Heart left ventricle (tissue), 16 donors: ENCODE data around the gene SEMG2. TPM values are rescaled to one million over a fixed set of nuclear protein-coding genes. Genes with fewer than 3 reads are reported as not detected.

Experiments used
- ATAC-seq, 4 donors: fragments of 200-7000 bp; cut with Tn5 transposase; one replicate each; pipeline ENCODE4 v1.9.1; 2020 to 2022; ENCODE audit warnings: moderate library complexity in 4 of 4, mild to moderate bottlenecking in 3 of 4, moderate number of reproducible peaks in 1 of 4
- DNase-seq, 5 donors: peaks; one replicate each; pipeline ENCODE4 v3.0.0-alpha.2; 2020
- H3K27ac ChIP-seq, 12 donors: fragments of 200-600 bp; sonication (generic) in 4 of 12; one replicate each; pipeline versions ENCODE4 v1.5.0 to v1.8.0; 2016 to 2022; ENCODE audit warnings: mild to moderate bottlenecking in 2 of 12
- H3K27me3 ChIP-seq, 9 donors: fragments of 200-600 bp; sonication (generic) in 2 of 9; one replicate each; pipeline versions ENCODE4 v1.5.1 to v1.8.0; 2016 to 2022; ENCODE audit warnings: mild to moderate bottlenecking in 3 of 9
- H3K36me3 ChIP-seq, 9 donors: fragments of 200-600 bp; sonication (generic) in 2 of 9; one replicate each; pipeline versions ENCODE4 v1.5.0 to v1.8.0; 2018 to 2022; ENCODE audit warnings: mild to moderate bottlenecking in 2 of 9
- H3K4me1 ChIP-seq, 12 donors: fragments of 200-600 bp; sonication (generic) in 4 of 12; one replicate each; pipeline versions ENCODE4 v1.5.0 to v1.8.0; 2016 to 2022; ENCODE audit warnings: mild to moderate bottlenecking in 3 of 12
- H3K4me3 ChIP-seq, 12 donors: fragments of 200-600 bp; sonication (generic) in 4 of 12; one replicate each; pipeline versions ENCODE4 v1.5.0 to v1.8.0; 2017 to 2022; ENCODE audit warnings: mild to moderate bottlenecking in 9 of 12, moderate library complexity in 4 of 12
- H3K9me3 ChIP-seq, 12 donors: fragments of 200-600 bp; sonication (generic) in 4 of 12; one replicate each; pipeline versions ENCODE4 v1.5.0 to v1.8.0; 2016 to 2022; ENCODE audit warnings: mild to moderate bottlenecking in 1 of 12
- CTCF ChIP-seq, 12 donors: fragments of 200-600 bp; sonication (generic) in 4 of 12; IDR thresholded peaks; one replicate each; pipeline versions ENCODE4 v1.5.0 to v1.8.0; 2018 to 2022; ENCODE audit warnings: antibody characterized with exemption in 12 of 12, mild to moderate bottlenecking in 5 of 12
- POLR2A ChIP-seq, 2 donors: fragments of 450-650 bp; IDR thresholded peaks; one replicate each; pipeline ENCODE4 v1.6.1; 2017; ENCODE audit warnings: antibody characterized with exemption in 2 of 2, mild to moderate bottlenecking in 2 of 2, moderate library complexity in 2 of 2
- WGBS, 4 donors: extraction: QIAGEN DNeasy Blood & Tissue Kit in 2 of 4; methylation state at CpG; one replicate each; pipeline versions ENCODE4 v1.1.5 to v1.1.7; 2013 to 2018; 5-methylcytosine and 5-hydroxymethylcytosine counted together
- intact Hi-C, 10 donors: fragments of 100-400 bp; cut with DNase I; formaldehyde crosslinking; loops; one replicate each; pipeline versions ENCODE4 v1.11.1 to v1.14.2; 2022
- polyA plus RNA-seq, 2 donors: library from polyadenylated mRNA; stranded (reverse); fragments of 200-250 nt; gene quantifications; one replicate each; pipeline ENCODE4 v1.2.3, GENCODE V29; 2013
- total RNA-seq, 9 donors: library from RNA; depleted of rRNA in 2 of 9; stranded (reverse); fragments of >200 nt in 2 of 9; fragmentation: NEBNext Ultra II Directional in 3 of 9; extraction: Animal tissue kit (Norgen Biotek cat#: 25700) in 3 of 9; gene quantifications; one replicate each; pipeline versions ENCODE4 v1.1.0 to v1.2.4, GENCODE V29; 2016 to 2023
- donor health status: ischemic (EF 13 %, LVEDD 7.1; RV severe dilation, severe dysfunction).
- donor health status: healthy with polysubstance abuse.
- donor health status: DM: no; HTN: yes; CAD: no.
- donor health status: DM: no; HTN: no; CAD: no.
- donor health status: ischemic (EF 25% LVEDD 6.9; RV normal size, moderate dysfunction).
- donor health status: ischemic (EF 25% LVEDD 5.7; RV mildly dilated, moderate dysfunction).
- donor health status: healthy.
- donor health status: DM: yes; HTN: yes; CAD: no.
- donor health status: ischemic (EF 35%, LVEDD 5.7; RV mildly dilated, moderate dysfunction).
- donor health status: nonischemic (EF 11% LVEDD 7.7; RV severe dilation, severe dysfunction).
- donor health status: DM: yes; HTN: yes; CAD: no.
- donor health status: PGD.
- donor health status: ischemic (EF 29% LVEDD 5.4; RV normal size, mild dysfunction).
- donor health status: nonischemic (EF 23%, LVEDD 6.1; RV moderate dilation, normal function).

The SEMG2 gene
- total and polyA plus RNA-seq, 11 donors = not detected

- TF ChIP-seq CTCF (IDR thresholded peaks at IDR 0.05) (no peak), POLR2A (IDR thresholded peaks at IDR 0.05) (no peak)
- intact Hi-C loops = loop anchor here in 1 of 10 donors (10.0 kb wide), 1 partner anchor 135 kb away; no protein-coding TSS in a partner anchor
- no peaks in the 10 kb centered on the region for H3K36me3 ChIP-seq
- H3K27ac ChIP-seq = no peak overlapping the region
- H3K9me3 ChIP-seq = no peaks in the 10 kb centered on the region
- ATAC-seq (no peak), DNase-seq (no peak)
- no peak overlapping the region for H3K4me3 ChIP-seq
- H3K4me1 ChIP-seq = no peaks in the 10 kb centered on the region
- 78 to 84% (median 80%) methylated on average over 4 of the region's 4 CpGs for WGBS, 4 donors
- peaks cover 0 to 19% (median 5%) of the 10 kb centered on the region in 9 donors for H3K27me3 ChIP-seq
These were observed 48.6 kb downstream of the SEMG2 start for GRCh38 chr20:45269754-45270270.

Other genes starting within 250 kb of the SEMG2 start
- under 1 TPM in 2 of 9 donors, not detected in 7; 0.07 to 0.38 TPM for gene KCNS1, start 120.2 kb upstream of the SEMG2 start, total RNA-seq
- under 1 TPM in 1 of 2 donors, not detected in 1; 0.14 TPM for gene KCNS1, start 120.2 kb upstream of the SEMG2 start, polyA plus RNA-seq
- not detected for gene WFDC5, start 106.2 kb upstream of the SEMG2 start, total RNA-seq
- gene WFDC5, start 106.2 kb upstream of the SEMG2 start, polyA plus RNA-seq = not detected
- gene WFDC12, start 96.9 kb upstream of the SEMG2 start, total RNA-seq = not detected
- not detected for gene WFDC12, start 96.9 kb upstream of the SEMG2 start, polyA plus RNA-seq
- gene PI3, start 46.5 kb upstream of the SEMG2 start, total RNA-seq = under 1 TPM in 2 of 9 donors, not detected in 7; 0.55 to 0.97 TPM
- under 1 TPM in 1 of 2 donors, not detected in 1; 0.47 TPM for gene PI3, start 46.5 kb upstream of the SEMG2 start, polyA plus RNA-seq
- gene SEMG1, start 14.3 kb upstream of the SEMG2 start, total RNA-seq = not detected
- not detected for gene SEMG1, start 14.3 kb upstream of the SEMG2 start, polyA plus RNA-seq
- gene SLPI, start 33.2 kb downstream of the SEMG2 start, total RNA-seq = 100 to 1,000 TPM in 1 of 9 donors, 1 to 10 TPM in 3, under 1 TPM in 3, not detected in 2; 0.37 to 187 (median 1.8) TPM
- gene SLPI, start 33.2 kb downstream of the SEMG2 start, polyA plus RNA-seq = 1 to 10 TPM; 1.1 to 1.5 TPM
- gene RBPJL, start 85.5 kb downstream of the SEMG2 start, total RNA-seq = not detected
- not detected for gene RBPJL, start 85.5 kb downstream of the SEMG2 start, polyA plus RNA-seq
- gene MATN4, start 86.9 kb downstream of the SEMG2 start, total RNA-seq = not detected
- gene MATN4, start 86.9 kb downstream of the SEMG2 start, polyA plus RNA-seq = not detected
- gene SDC4, start 127.1 kb downstream of the SEMG2 start, total RNA-seq = 100 to 1,000 TPM in 2 of 9 donors, 10 to 100 TPM in 7; 62.1 to 140 (median 94.1) TPM
- 100 to 1,000 TPM in 1 of 2 donors, 10 to 100 TPM in 1; 44.3 to 139 TPM for gene SDC4, start 127.1 kb downstream of the SEMG2 start, polyA plus RNA-seq
- gene SYS1, start 141.8 kb downstream of the SEMG2 start, total RNA-seq = 10 to 100 TPM; 16.4 to 54.0 (median 23.0) TPM
- 10 to 100 TPM; 12.6 to 68.8 TPM for gene SYS1, start 141.8 kb downstream of the SEMG2 start, polyA plus RNA-seq
- gene TP53TG5, start 157.0 kb downstream of the SEMG2 start, total RNA-seq = 1 to 10 TPM in 2 of 9 donors, under 1 TPM in 5, not detected in 2; 0.32 to 3.2 (median 0.76) TPM
- gene TP53TG5, start 157.0 kb downstream of the SEMG2 start, polyA plus RNA-seq = 1 to 10 TPM in 1 of 2 donors, under 1 TPM in 1; 0.40 to 1.5 TPM
- gene DBNDD2, start 186.9 kb downstream of the SEMG2 start, total RNA-seq = 100 to 1,000 TPM; 209 to 395 (median 346) TPM
- gene DBNDD2, start 186.9 kb downstream of the SEMG2 start, polyA plus RNA-seq = 100 to 1,000 TPM; 331 to 423 TPM
- gene PIGT, start 194.8 kb downstream of the SEMG2 start, total RNA-seq = 100 to 1,000 TPM; 124 to 224 (median 165) TPM
- gene PIGT, start 194.8 kb downstream of the SEMG2 start, polyA plus RNA-seq = 100 to 1,000 TPM; 106 to 175 TPM
- 1 to 10 TPM in 1 of 9 donors, under 1 TPM in 1, not detected in 7; 0.77 to 4.7 TPM for gene WFDC2, start 248.4 kb downstream of the SEMG2 start, total RNA-seq
- under 1 TPM in 1 of 2 donors, not detected in 1; 0.51 TPM for gene WFDC2, start 248.4 kb downstream of the SEMG2 start, polyA plus RNA-seq